OCI-LY7 (cell line): Measurements from ENCODE around the gene RNF152. TPM values are rescaled to one million over a fixed set of nuclear protein-coding genes. Genes with fewer than 3 reads are reported as not detected.

Source experiments
- BruUV-seq: library from RNA; stranded (reverse); fragments of 400-500 nt; replicated peaks from 2 replicates; lab custom pipeline; 2021; lab: Mats Ljungman, UMichigan
- CTCF ChIA-PET: fragments of 300-600 bp; sonication (Branson Sonifier 250); formaldehyde crosslinking; loops from one replicate; lab custom pipeline; 2022; ENCODE audit warnings: antibody characterized with exemption; ENCODE audit not compliant: unreplicated experiment; lab: Charles Lee
- POLR2A ChIA-PET: fragments of 300-600 bp; sonication (Branson Sonifier 250); formaldehyde crosslinking; loops from one replicate; lab custom pipeline; 2022; ENCODE audit warnings: antibody characterized with exemption; lab: Charles Lee
- DNase-seq: peaks from one replicate; pipeline ENCODE4 v3.0.0-alpha.2; 2015; ENCODE audit warnings: low spot score
- H2AFZ ChIP-seq: fragments of 200-600 bp; sonication (generic), shearing (Covaris generic); 2 replicates; pipeline ENCODE4 v1.6.1; 2014; ENCODE audit warnings: mild to moderate bottlenecking, antibody characterized with exemption, low read length, moderate library complexity
- H3K27ac ChIP-seq: fragments of 200-600 bp; sonication (generic); 2 replicates; pipeline ENCODE4 v1.5.1; 2014; ENCODE audit warnings: mixed run types, low read depth, mild to moderate bottlenecking, moderate library complexity, low read length, inconsistent platforms; ENCODE audit not compliant: poor library complexity, severe bottlenecking
- H3K36me3 ChIP-seq: fragments of 200-600 bp; sonication (generic); 2 replicates; pipeline ENCODE4 v1.6.1; 2014; ENCODE audit warnings: mild to moderate bottlenecking, antibody characterized with exemption, low read length, moderate library complexity, mixed read lengths; ENCODE audit not compliant: insufficient read depth
- H3K4me1 ChIP-seq: fragments of 200-600 bp; sonication (generic); 2 replicates; pipeline ENCODE4 v1.5.1; 2014; ENCODE audit warnings: mild to moderate bottlenecking, low read length; ENCODE audit not compliant: insufficient read depth, poor library complexity, severe bottlenecking
- H3K4me2 ChIP-seq: fragments of 200-600 bp; sonication (generic); 2 replicates; pipeline ENCODE4 v1.6.1; 2014; ENCODE audit warnings: mild to moderate bottlenecking, low read length
- H3K4me3 ChIP-seq: fragments of 200-600 bp; sonication (generic); 2 replicates; pipeline ENCODE4 v1.5.1; 2014; ENCODE audit warnings: mild to moderate bottlenecking, low read depth, low read length; ENCODE audit not compliant: poor library complexity, severe bottlenecking
- H3K79me2 ChIP-seq: fragments of 200-600 bp; sonication (generic); 2 replicates; pipeline ENCODE4 v1.6.1; 2016; ENCODE audit warnings: low read depth, mild to moderate bottlenecking, low read length, moderate library complexity, mixed read lengths; ENCODE audit not compliant: insufficient read depth
- H3K9me2 ChIP-seq: fragments of 200-600 bp; sonication (generic); 2 replicates; pipeline ENCODE4 v1.6.1; 2016; ENCODE audit warnings: mild to moderate bottlenecking, low read length, mixed read lengths; ENCODE audit not compliant: insufficient read depth
- H3K9me3 ChIP-seq: fragments of 200-600 bp; sonication (generic); 2 replicates; pipeline ENCODE4 v1.6.1; 2014; ENCODE audit warnings: mild to moderate bottlenecking, mixed run types, low read length, mixed read lengths
- H4K20me1 ChIP-seq: fragments of 200-600 bp; sonication (generic); 2 replicates; pipeline ENCODE4 v1.6.1; 2014; ENCODE audit warnings: mild to moderate bottlenecking, antibody characterized with exemption, low read length, moderate library complexity, mixed read lengths; ENCODE audit not compliant: insufficient read depth
- EZH2phosphoT487 ChIP-seq: fragments of 200-600 bp; sonication (generic); IDR thresholded peaks from 2 replicates; pipeline ENCODE4 v1.6.1; 2018; ENCODE audit warnings: low read depth, borderline replicate concordance, mild to moderate bottlenecking, mixed run types, antibody characterized with exemption, low read length, moderate library complexity, mixed read lengths
- intact Hi-C: fragments of 100-400 bp; cut with micrococcal nuclease; formaldehyde crosslinking; loops from one replicate; pipeline ENCODE4 v1.10.0; 2022; ENCODE audit not compliant: unreplicated experiment
- total RNA-seq, 2 experiments: library from RNA; depleted of rRNA in 1 of 2; stranded (reverse); fragments of >200 nt in 1 of 2; shearing (Covaris generic) in 1 of 2; gene quantifications; 2 replicates each; pipeline ENCODE4 v1.2.3, GENCODE V29; 2014 to 2022
- TF ChIP-seq, protein P1 (sequence below): fragments of 200-600 bp; sonication (generic); conservative IDR thresholded peaks from 2 replicates; pipeline ENCODE4 v1.5.1; 2014; ENCODE audit warnings: mild to moderate bottlenecking, antibody characterized with exemption, low read length, moderate library complexity, mixed read lengths

The RNF152 gene
- total RNA-seq, 2 experiments from 2014 or later: not detected

DNA sequence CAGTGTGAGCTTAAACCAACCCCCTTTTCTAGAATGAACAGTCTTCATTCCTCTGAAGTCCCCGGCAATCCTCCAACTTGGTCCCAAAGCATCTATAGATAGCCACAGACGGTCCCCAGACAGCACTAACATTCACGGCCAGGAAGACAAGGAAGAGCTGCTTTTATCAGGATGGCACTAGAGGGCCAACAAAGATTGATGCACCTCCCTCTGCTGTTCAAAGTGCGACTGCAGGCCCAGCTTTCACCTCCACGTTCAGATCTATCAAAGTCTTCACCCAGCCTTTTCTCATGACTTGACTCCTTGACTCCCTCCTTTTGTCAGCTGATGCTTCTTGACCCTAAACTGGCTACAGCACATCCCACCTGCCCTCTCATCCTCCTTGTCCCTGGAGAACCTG is 54.3 kb downstream of the RNF152 start:
- H3K27ac ChIP-seq: no peak overlapping the region
- H3K4me3 ChIP-seq: no peak overlapping the region
- ChIA-PET POLR2A (no interaction called here), CTCF (no interaction called here)
- intact Hi-C loops: no loop called here
- H3K36me3 ChIP-seq: no peaks in the 10 kb centered on the region
- H3K4me2 ChIP-seq: no peak overlapping the region
- H2AFZ ChIP-seq: no peak overlapping the region
- DNase-seq: no peak
- H3K9me2 ChIP-seq: no peaks in the 10 kb centered on the region
- no peaks in the 10 kb centered on the region for H3K79me2 ChIP-seq
- H3K4me1 ChIP-seq: no peaks in the 10 kb centered on the region
- no peaks in the 10 kb centered on the region for H3K9me3 ChIP-seq
- TF ChIP-seq, protein P1, sequence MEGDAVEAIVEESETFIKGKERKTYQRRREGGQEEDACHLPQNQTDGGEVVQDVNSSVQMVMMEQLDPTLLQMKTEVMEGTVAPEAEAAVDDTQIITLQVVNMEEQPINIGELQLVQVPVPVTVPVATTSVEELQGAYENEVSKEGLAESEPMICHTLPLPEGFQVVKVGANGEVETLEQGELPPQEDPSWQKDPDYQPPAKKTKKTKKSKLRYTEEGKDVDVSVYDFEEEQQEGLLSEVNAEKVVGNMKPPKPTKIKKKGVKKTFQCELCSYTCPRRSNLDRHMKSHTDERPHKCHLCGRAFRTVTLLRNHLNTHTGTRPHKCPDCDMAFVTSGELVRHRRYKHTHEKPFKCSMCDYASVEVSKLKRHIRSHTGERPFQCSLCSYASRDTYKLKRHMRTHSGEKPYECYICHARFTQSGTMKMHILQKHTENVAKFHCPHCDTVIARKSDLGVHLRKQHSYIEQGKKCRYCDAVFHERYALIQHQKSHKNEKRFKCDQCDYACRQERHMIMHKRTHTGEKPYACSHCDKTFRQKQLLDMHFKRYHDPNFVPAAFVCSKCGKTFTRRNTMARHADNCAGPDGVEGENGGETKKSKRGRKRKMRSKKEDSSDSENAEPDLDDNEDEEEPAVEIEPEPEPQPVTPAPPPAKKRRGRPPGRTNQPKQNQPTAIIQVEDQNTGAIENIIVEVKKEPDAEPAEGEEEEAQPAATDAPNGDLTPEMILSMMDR: no peak
- TF ChIP-seq EZH2phosphoT487: no peak
- H4K20me1 ChIP-seq: no peaks in the 10 kb centered on the region
- BruUV-seq: no TSS peak

GRCh38 chr18:61833978-61834377 is 58.8 kb downstream of the RNF152 start:
- no peaks in the 10 kb centered on the region for H3K9me3 ChIP-seq
- no peaks in the 10 kb centered on the region for H3K36me3 ChIP-seq
- H3K9me2 ChIP-seq: no peaks in the 10 kb centered on the region
- H3K27ac ChIP-seq: no peak overlapping the region
- no peak for TF ChIP-seq EZH2phosphoT487
- TF ChIP-seq, protein P1: no peak
- no peak overlapping the region for H3K4me3 ChIP-seq
- DNase-seq: no peak
- H3K79me2 ChIP-seq: no peaks in the 10 kb centered on the region
- ChIA-PET CTCF (no interaction called here), POLR2A (no interaction called here)
- no peaks in the 10 kb centered on the region for H4K20me1 ChIP-seq
- H3K4me2 ChIP-seq: no peak overlapping the region
- H3K4me1 ChIP-seq: no peaks in the 10 kb centered on the region
- H2AFZ ChIP-seq: no peak overlapping the region
- no TSS peak for BruUV-seq
- intact Hi-C loops: no loop called here

- intact Hi-C loops: no loop called here
- TF ChIP-seq EZH2phosphoT487: no peak
- TF ChIP-seq, protein P1: no peak
- no peak overlapping the region for H2AFZ ChIP-seq
- H3K4me1 ChIP-seq: no peaks in the 10 kb centered on the region
- no peaks in the 10 kb centered on the region for H4K20me1 ChIP-seq
- H3K79me2 ChIP-seq: no peaks in the 10 kb centered on the region
- POLR2A ChIA-PET: no interaction called here
- H3K4me3 ChIP-seq: no peak overlapping the region
- CTCF ChIA-PET: no interaction called here
- H3K4me2 ChIP-seq: no peak overlapping the region
- no peaks in the 10 kb centered on the region for H3K9me2 ChIP-seq
- H3K36me3 ChIP-seq: no peaks in the 10 kb centered on the region
- H3K9me3 ChIP-seq: no peaks in the 10 kb centered on the region
- BruUV-seq: no TSS peak
- no peak for DNase-seq
- no peak overlapping the region for H3K27ac ChIP-seq
These were observed 59.4 kb downstream of the RNF152 start for GRCh38 chr18:61833387-61833786.
